GM19240 (cell line): ENCODE measurements around the gene WNK1.
"Not testable (repeated sequence)": the region's sequence is repeated elsewhere in the genome, so short reads cannot be mapped to it uniquely, and the experiment has no call there.

Experiments
- DNase-seq: peaks from one replicate; pipeline ENCODE4 v3.0.0; 2011; ENCODE audit warnings: low spot score; ENCODE audit not compliant: insufficient read length

WNK1 gene

GRCh38 chr12:778615-779014 is 26.2 kb downstream of the WNK1 start:
- no peak for DNase-seq

DNA sequence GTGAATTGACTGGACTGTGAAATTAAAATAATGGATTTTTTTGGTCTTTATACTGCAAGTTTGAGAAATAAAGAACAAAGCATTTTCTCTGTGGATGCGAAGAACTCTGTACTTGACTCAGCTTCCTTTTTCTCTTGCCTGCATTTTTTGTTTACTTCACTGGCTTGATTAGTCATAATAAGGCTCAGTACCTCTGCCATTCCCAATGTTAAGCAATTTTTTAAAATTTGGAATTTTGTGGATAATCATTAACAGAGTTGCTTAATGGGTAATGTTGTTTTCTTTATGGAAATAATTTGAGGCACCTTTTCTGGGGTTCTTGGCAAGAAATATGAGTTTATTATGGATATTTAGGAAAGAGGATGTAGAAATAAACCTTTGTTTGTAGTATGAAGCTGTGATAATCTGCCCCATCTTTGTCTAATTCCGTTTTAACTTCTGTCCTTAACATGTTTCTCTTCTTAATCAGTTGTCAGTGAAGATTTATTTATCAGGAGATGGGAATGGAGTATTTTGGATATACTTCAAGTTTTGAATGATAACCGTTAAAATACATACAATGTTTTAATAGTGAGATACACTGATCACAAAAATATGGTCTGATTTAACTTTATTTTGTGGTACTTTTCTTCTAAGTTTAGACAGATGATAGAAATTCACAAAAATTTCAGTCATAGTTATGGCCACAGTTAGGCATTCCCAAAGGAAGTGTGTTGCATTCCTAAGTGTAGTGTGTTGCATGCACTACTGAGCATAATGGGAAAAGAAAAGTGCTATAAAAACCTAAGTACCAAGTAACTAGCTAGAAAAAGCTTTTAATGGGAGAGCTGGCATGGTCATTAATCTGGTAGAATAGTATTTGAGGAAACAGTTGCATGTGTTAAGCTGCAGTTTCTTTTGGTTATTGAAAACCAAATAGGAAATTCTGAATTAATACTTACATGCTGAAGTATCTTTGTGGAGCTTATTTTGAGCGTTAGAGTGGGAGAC is 27.7 kb downstream of the WNK1 start:
- no peak for DNase-seq

DNA sequence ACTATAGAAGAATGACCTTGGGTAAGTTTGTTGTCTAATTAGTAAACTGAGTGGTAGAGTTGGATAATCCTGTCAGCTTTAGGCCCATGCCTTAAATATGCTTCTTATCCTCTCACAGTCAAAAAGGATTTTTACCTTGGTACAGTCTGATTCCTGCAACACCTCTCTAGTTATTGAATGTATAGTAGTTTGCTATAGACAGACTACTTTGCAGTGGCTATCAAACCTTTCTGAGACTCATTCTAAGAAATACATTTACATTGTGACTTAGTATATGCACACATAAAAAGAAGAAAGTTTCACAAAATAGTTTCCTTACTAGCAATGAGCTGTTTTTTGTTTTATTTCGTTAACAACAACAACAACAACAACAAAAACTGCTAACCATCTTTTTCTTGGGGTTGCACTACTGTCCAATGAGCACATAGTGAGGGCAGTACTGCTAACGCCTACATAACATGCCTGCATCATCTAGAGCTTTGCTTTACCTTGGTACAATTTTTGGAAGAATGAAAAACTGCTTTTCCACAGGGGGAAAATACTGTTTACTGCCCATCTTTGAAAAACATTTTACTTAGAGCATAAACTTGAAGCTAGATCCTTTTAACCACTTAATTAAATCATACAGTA is 28.5 kb downstream of the WNK1 start:
- DNase-seq = no peak

DNA sequence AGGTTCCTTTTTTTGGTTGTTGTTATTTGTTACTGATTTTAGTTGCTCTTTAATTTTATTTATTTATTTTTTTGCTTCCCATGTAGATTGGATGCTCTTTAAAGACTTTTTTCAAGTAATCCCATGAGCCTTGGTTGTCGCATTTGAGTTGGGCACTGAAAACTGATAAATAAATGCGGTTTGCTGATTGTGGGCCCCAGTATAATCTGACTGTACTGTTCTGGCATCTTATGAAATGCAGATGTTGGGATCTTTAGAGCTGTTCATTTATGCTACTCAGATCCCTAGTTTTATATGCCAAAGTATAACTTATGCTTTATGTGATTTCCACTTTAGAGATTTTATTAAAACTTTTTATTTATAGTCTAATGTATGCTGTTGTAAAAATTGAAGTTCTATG is 33.3 kb downstream of the WNK1 start:
- no peak for DNase-seq

GRCh38 chr12:788288-788687 is 35.9 kb downstream of the WNK1 start:
- no peak for DNase-seq

DNA sequence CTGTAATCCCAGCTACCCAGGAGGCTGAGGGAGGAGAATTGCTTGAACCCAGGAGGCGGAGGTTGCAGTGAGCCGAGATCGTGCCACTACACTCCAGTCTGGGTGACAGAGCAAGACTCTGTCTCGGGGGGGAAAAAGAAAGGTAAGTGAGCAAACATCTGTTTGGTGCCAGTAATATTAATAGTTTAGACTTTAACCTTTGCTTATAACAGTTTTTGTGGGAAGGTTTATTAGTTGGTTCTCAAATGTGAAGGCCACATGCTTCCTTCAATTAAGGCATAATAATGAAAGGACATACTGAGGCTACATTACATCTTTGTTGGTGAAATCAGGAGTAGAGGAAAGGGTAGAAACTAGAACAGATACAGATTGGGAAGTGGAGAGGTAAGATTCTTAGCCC is 36.4 kb downstream of the WNK1 start:
- DNase-seq = not testable (repeated sequence)

DNA sequence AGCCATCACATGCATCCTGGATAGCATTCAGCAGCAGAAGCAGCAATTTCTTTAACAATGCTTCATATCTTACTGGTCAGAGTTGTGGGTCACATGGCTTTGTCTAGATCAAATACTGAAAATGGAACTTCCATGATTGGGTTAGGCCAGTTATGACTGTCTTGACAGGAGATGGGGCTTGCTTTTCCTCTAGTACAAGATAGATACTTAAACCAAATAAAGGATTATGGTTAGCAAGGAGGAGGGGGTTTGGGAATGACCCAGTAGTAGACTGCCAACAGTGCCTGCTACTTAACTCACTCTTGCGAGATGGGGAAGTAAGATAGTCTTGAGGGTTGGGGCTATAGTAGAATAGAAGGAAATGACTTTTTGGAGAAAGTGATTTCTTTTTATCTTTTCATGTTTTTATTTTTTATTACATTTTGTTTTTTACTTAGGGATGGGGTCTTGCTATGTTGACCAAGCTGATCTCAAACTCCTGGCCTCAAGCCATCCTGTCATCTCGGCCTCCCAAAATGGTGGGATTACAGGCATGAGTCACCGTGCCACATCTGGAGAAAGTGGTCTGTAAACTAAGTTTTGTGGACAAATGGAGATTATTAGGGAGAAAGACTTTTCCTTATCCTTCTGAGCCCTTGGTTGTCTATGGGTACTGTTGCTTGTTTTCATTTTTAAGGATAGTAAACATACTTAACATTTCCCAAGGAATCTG is 37.6 kb downstream of the WNK1 start:
- no peak for DNase-seq

- no peak for DNase-seq
These were observed 38.2 kb downstream of the WNK1 start for GRCh38 chr12:790608-791007.

DNA sequence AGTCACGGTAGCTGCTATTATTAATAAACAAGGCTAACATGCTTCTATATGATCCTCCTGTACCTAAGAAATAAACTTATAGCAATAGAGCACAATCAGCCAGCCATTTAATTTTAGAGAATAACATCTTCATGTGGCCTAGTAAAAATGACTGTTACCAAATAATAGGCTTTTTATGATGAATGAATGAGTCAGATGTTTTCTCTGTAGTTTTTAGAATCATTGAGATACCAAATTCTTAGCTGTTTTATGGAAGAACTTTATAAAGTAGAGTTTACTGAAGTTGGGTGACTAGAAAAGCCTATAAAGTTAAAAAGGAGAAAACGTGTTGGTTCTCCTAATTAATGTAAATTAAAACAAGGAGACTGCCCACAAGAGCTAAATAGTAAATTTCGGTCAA is 40.7 kb downstream of the WNK1 start:
- DNase-seq = no peak

GRCh38 chr12:793711-794110 is 41.3 kb downstream of the WNK1 start:
- DNase-seq = no peak

DNA sequence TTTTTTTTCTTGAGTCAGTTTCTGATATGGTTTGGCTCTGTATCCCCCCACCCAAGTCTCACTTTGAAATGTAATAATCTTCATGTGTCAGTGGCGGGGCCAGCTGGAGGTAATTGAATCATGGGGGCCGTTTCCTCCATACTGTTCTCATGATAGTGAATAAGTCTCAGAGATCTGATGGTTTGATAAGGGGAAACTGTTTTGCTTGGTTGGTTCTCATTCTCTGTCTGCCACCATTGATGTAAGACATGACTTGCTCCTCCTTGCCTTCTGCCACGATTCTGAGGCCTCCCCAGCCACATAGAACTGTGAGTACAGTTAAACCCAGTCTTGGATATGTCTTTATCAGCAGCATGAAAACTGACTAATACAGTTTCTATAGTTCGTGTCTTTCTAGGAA is 42.9 kb downstream of the WNK1 start:
- DNase-seq = no peak

GRCh38 chr12:800401-800800 is 48.0 kb downstream of the WNK1 start:
- DNase-seq = no peak

- DNase-seq = no peak
These were observed 50.1 kb downstream of the WNK1 start for GRCh38 chr12:802242-803120.

- DNase-seq = no peak
These were observed 52.7 kb downstream of the WNK1 start for GRCh38 chr12:805022-805632.

GRCh38 chr12:806200-806791 is 53.9 kb downstream of the WNK1 start:
- no peak for DNase-seq

DNA sequence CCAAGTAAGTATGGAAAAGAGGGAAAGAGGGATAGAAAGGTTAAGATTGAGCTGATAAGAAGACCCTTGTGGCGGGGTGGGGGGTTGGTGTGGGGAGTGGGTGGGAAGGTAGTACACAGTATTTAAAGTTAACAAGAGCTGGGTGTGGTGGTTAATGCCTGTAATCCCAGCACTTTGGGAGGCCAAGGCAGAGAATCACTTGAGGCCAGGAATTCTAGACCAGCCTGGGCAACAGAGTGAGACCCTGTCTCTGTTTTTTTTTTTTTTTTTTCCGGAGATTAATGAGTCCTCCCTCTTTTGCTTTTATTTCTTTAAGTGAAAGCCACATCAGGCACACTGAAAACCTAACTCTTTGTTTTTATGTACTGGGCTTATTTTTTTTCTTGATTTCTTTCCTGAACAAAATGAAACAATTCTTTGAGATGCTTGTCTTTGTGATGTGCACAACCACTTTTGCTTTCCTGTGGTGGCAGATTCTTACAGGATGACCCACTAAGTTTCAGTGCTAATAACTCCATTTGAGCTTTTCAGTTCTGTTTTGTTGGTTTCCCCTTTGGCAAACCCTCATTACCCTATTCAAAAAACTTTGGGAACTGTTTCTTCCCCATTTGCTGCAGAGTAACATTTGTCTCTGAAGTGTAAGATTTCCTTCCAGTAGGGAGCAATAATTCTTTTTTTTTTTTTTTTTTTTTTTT is 54.8 kb downstream of the WNK1 start:
- DNase-seq = no peak

- no peak for DNase-seq
These were observed 57.7 kb downstream of the WNK1 start for GRCh38 chr12:810116-810515.

DNA sequence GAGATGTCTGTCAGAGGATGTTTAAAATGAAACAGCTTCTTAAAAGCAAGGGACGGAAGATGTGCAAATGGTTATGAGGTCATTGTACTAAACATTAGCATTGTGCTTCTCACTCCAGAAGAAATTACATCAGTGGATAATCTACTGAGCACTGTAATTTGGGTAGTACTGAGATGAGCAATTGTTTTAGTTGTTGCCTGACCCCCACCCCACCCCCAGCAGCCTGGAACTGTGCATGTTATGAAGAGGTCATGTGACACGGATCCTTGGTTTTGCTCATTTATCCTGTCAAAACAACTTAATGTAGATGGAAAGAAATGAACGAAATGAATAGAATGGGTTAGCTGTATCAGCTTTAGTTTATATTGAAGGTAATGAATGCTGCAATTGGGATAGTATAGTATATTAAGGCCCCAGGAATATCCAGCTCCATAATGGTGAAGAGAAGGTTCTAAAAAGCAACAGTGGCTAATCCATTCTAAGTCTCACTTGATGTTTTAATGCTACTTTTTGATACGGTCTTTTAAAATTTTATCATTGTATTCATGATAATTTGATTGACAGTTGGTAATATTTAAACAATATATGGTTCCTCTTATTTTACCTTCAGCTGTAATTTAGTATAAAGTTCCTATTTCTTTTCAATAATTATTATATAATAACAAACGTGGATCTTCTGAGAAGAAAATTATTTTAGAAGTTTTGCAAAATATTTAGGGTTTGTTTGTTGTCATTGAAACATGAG is 58.5 kb downstream of the WNK1 start:
- no peak for DNase-seq

DNA sequence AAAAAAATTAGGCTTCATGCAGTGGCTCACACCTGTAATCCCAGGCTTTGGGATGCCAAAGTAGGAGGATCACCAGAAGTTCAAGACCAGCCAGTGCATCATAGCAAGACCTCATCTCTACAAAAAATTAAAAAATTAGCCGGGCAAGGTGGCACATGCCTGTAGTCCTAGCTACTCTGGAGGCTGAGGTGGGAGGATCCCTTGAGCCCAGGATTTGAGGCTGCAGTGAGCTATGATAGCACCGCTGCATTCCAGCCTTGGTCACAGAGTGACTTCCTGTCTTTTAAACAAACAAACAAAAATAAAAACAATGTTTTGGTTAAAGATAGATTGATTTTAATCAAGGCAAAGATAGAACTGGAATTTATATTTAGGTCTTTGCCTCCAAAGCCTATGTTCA is 60.6 kb downstream of the WNK1 start:
- no peak for DNase-seq
